Mesendoderm (in vitro differentiated cells): ENCODE results near the gene AKAP6. TPM values are rescaled to one million over a fixed set of nuclear protein-coding genes. Genes with fewer than 3 reads are reported as not detected.

Experiments
- DNase-seq: peaks from one replicate; pipeline ENCODE4 v3.0.0; 2013
- H2AK5ac ChIP-seq: 2 replicates; pipeline ENCODE4 v1.6.1; 2013; ENCODE audit warnings: low read length, inconsistent platforms
- H2BK120ac ChIP-seq: 2 replicates; pipeline ENCODE4 v1.6.1; 2013; ENCODE audit warnings: low read depth, mild to moderate bottlenecking, low read length, moderate library complexity, mixed read lengths
- H2BK15ac ChIP-seq: replicated peaks from 2 replicates; pipeline ENCODE4 v1.6.1; 2013; ENCODE audit warnings: low read depth, mild to moderate bottlenecking, moderate library complexity
- H2BK5ac ChIP-seq: 2 replicates; pipeline ENCODE4 v1.6.1; 2013; ENCODE audit warnings: low read length, inconsistent platforms
- H3K18ac ChIP-seq: 2 replicates; pipeline ENCODE4 v1.6.1; 2013; ENCODE audit warnings: mild to moderate bottlenecking, low read length, mixed read lengths
- H3K23ac ChIP-seq: one replicate; pipeline ENCODE4 v1.6.1; 2013; ENCODE audit warnings: low read length
- H3K27ac ChIP-seq: 2 replicates; pipeline ENCODE4 v1.5.1; 2013; ENCODE audit warnings: low read depth, mild to moderate bottlenecking, inconsistent platforms, low read length, moderate library complexity
- H3K27me3 ChIP-seq: 2 replicates; pipeline ENCODE4 v1.6.1; 2013; ENCODE audit warnings: low read length, control low read depth, mild to moderate bottlenecking, inconsistent platforms; ENCODE audit not compliant: insufficient read depth, poor library complexity
- H3K36me3 ChIP-seq: 2 replicates; pipeline ENCODE4 v1.6.1; 2013; ENCODE audit warnings: low read length, inconsistent platforms; ENCODE audit not compliant: control insufficient read depth, insufficient read depth
- H3K4ac ChIP-seq: one replicate; pipeline ENCODE4 v1.6.1; 2013; ENCODE audit warnings: low read depth, mild to moderate bottlenecking, low read length, moderate library complexity
- H3K4me1 ChIP-seq: 2 replicates; pipeline ENCODE4 v1.6.1; 2013; ENCODE audit warnings: low read depth, low read length, inconsistent platforms; ENCODE audit not compliant: control insufficient read depth
- H3K4me2 ChIP-seq: 2 replicates; pipeline ENCODE4 v1.6.1; 2013; ENCODE audit warnings: low read length
- H3K4me3 ChIP-seq: 2 replicates; pipeline ENCODE4 v1.5.1; 2013; ENCODE audit warnings: mild to moderate bottlenecking, low read length
- H3K56ac ChIP-seq: one replicate; pipeline ENCODE4 v1.6.1; 2013; ENCODE audit warnings: low read length
- H3K79me1 ChIP-seq: 2 replicates; pipeline ENCODE4 v1.6.1; 2013; ENCODE audit warnings: low read length, inconsistent platforms
- H3K79me2 ChIP-seq: 2 replicates; pipeline ENCODE4 v1.6.1; 2013; ENCODE audit warnings: mild to moderate bottlenecking, low read length; ENCODE audit not compliant: control insufficient read depth, insufficient read depth
- H3K9ac ChIP-seq: 2 replicates; pipeline ENCODE4 v1.6.1; 2013; ENCODE audit warnings: low read length, inconsistent platforms
- H4K5ac ChIP-seq: one replicate; pipeline ENCODE4 v1.6.1; 2013; ENCODE audit warnings: low read length
- H4K8ac ChIP-seq: one replicate; pipeline ENCODE4 v1.6.1; 2013; ENCODE audit warnings: low read depth, mild to moderate bottlenecking, control low read depth, low read length, moderate library complexity
- WGBS: extraction: QIAGEN DNeasy Blood & Tissue Kit; methylation state at CpG from one replicate; pipeline ENCODE4 v1.1.7; 2013; ENCODE audit warnings: low lambda C conversion rate, missing lambda C conversion rate; ENCODE audit not compliant: insufficient coverage; ENCODE audit errors: extremely low coverage; 5-methylcytosine and 5-hydroxymethylcytosine counted together
- polyA plus RNA-seq, 2 experiments: library from polyadenylated mRNA; stranded (reverse); fragments of 200-250 nt; gene quantifications; one replicate each; pipeline ENCODE4 v1.2.3, GENCODE V29; 2013

Gene AKAP6, protein sequence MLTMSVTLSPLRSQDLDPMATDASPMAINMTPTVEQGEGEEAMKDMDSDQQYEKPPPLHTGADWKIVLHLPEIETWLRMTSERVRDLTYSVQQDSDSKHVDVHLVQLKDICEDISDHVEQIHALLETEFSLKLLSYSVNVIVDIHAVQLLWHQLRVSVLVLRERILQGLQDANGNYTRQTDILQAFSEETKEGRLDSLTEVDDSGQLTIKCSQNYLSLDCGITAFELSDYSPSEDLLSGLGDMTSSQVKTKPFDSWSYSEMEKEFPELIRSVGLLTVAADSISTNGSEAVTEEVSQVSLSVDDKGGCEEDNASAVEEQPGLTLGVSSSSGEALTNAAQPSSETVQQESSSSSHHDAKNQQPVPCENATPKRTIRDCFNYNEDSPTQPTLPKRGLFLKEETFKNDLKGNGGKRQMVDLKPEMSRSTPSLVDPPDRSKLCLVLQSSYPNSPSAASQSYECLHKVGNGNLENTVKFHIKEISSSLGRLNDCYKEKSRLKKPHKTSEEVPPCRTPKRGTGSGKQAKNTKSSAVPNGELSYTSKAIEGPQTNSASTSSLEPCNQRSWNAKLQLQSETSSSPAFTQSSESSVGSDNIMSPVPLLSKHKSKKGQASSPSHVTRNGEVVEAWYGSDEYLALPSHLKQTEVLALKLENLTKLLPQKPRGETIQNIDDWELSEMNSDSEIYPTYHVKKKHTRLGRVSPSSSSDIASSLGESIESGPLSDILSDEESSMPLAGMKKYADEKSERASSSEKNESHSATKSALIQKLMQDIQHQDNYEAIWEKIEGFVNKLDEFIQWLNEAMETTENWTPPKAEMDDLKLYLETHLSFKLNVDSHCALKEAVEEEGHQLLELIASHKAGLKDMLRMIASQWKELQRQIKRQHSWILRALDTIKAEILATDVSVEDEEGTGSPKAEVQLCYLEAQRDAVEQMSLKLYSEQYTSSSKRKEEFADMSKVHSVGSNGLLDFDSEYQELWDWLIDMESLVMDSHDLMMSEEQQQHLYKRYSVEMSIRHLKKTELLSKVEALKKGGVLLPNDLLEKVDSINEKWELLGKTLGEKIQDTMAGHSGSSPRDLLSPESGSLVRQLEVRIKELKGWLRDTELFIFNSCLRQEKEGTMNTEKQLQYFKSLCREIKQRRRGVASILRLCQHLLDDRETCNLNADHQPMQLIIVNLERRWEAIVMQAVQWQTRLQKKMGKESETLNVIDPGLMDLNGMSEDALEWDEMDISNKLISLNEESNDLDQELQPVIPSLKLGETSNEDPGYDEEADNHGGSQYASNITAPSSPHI (N-terminal part only)
- 0.24 TPM for polyA plus RNA-seq (2013, experiment 1 of 2)
- polyA plus RNA-seq (2013, experiment 2 of 2), result 0.13 TPM

DNA sequence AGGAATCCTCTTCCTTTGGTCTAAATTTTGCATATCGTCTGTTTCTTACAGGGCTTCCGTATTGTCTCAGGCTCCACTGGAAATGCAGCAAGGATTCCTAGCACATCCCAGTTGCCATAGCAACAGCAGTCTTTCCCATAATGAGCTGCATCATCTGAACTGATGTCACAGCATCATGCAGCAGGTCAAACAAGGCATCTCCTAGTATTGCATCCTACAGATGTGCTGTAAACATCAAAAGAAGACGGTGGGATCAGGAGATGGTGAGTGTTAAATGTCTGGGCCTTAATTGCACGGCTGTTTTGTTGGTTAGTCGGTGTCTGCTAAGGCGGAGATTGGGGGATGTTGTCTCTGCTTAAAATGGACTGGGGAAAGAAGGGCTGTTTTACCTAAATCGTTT, at the start of gene AKAP6:
Gene AKAP6 (plus strand): TSS at position 153 of the 400 bp plus-strand sequence. CDS start 104,196 bp downstream, outside the sequence.
- no CpG with 5 or more reads among the region's 7 CpGs for WGBS
- Histone ChIP-seq H3K4ac (no peak within 1 kb of the TSS), H3K36me3 (no peaks in the 10 kb centered on the region), H2BK5ac (no peak within 1 kb of the TSS), H3K79me1 (no peaks in the 10 kb centered on the region), H2BK15ac (no peak within 1 kb of the TSS), H2BK120ac (no peak within 1 kb of the TSS), H3K79me2 (no peaks in the 10 kb centered on the region), H3K27me3 (no peaks in the 10 kb centered on the region), H3K4me3 (no peak within 1 kb of the TSS), H3K4me1 (no peaks in the 10 kb centered on the region), H3K23ac (no peak within 1 kb of the TSS), H2AK5ac (no peak within 1 kb of the TSS), H3K18ac (no peak within 1 kb of the TSS), H3K27ac (no peak within 1 kb of the TSS), H3K4me2 (no peak within 1 kb of the TSS), H4K8ac (no peak within 1 kb of the TSS), H3K56ac (no peak within 1 kb of the TSS), H4K5ac (no peak within 1 kb of the TSS), H3K9ac (no peak within 1 kb of the TSS)
- DNase-seq, result peak; percentile 64

DNA sequence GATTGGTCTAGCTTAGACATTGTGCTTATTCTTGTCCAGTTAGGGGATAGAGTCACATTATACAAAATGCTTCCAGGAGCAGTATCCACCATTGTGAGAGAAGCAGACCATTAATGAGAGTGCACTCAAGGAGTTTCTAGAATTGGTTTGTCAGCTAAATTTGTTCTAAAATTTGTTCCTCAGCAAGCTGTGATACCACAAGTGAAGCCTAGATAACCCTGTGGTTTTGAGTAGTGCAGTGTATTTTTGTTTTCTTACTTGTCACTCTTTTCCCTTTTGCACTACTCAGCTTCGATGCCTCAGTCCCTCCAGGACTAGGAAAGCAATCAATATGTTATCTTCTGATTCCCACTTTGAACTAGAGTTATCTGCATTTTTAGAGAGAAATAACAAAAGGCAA, 42.5 kb upstream of the AKAP6 start:
- no peak for DNase-seq
- H3K9ac ChIP-seq, result no peak overlapping the region

DNA sequence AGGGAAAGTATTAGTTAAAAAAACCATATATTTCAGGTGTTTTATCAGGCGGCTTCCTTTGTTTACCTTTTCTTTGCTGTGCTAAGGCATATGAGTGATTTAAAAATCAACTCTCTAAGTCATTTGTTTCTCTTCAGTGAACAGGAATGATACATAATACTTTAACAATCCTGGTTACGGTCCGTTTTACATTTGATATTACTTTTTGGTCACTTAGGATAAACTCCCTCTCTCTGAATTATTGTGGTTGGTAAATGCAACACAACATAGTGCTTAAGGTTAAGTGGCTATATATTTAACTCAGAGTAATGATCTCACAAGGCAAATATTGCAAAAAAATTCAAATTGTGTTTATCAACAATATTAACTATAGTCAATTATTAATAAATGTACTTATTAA, 32.7 kb upstream of the AKAP6 start:
- Histone ChIP-seq H3K4ac (no peak overlapping the region), H3K23ac (no peak overlapping the region), H3K18ac (no peak overlapping the region), H2BK5ac (no peak overlapping the region), H2BK120ac (no peak overlapping the region), H3K27me3 (no peaks in the 10 kb centered on the region), H3K79me2 (no peaks in the 10 kb centered on the region), H3K79me1 (no peaks in the 10 kb centered on the region), H4K5ac (no peak overlapping the region), H4K8ac (no peak overlapping the region), H3K9ac (no peak overlapping the region), H3K4me1 (no peaks in the 10 kb centered on the region), H2BK15ac (no peak overlapping the region), H2AK5ac (no peak overlapping the region), H3K4me2 (no peak overlapping the region), H3K27ac (no peak overlapping the region), H3K36me3 (no peaks in the 10 kb centered on the region), H3K4me3 (no peak overlapping the region), H3K56ac (no peak overlapping the region)
- no peak for DNase-seq
- WGBS, result no CpG with 5 or more reads among the region's 3 CpGs

More for the DNA sequence above, 42.5 kb upstream of the AKAP6 start:
- Histone ChIP-seq H2BK15ac (no peak overlapping the region), H3K4me1 (no peaks in the 10 kb centered on the region), H3K27ac (no peak overlapping the region), H3K79me2 (no peaks in the 10 kb centered on the region), H4K5ac (no peak overlapping the region), H3K18ac (no peak overlapping the region), H3K4me3 (no peak overlapping the region), H3K56ac (no peak overlapping the region), H3K4me2 (no peak overlapping the region), H2BK5ac (no peak overlapping the region), H3K23ac (no peak overlapping the region), H3K36me3 (no peaks in the 10 kb centered on the region), H3K27me3 (no peaks in the 10 kb centered on the region), H2AK5ac (no peak overlapping the region), H3K4ac (no peak overlapping the region), H4K8ac (no peak overlapping the region), H2BK120ac (no peak overlapping the region), H3K79me1 (no peaks in the 10 kb centered on the region)
- no CpG with 5 or more reads among the region's 1 CpG for WGBS

DNA sequence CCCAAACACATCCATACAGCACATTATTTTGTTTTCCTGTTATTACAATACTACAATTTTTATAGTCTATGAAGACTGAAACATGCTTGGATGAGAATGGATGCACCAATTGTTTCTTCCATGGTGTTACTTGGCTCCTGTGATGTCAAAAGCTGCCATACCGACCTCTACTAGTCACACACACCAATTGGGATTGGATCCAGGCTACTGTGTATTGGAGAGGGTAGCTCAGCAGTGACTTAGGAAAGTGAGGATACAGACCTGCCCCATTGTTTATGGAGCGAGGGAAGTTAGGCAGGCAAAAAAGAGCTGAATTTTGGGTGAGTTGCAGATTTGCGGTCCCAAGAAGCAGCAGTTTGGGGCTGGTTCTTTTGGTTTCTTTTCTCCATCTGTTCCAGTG, 30.8 kb upstream of the AKAP6 start:
- WGBS, result no CpG with 5 or more reads among the region's 3 CpGs
- no peak overlapping the region for H2AK5ac ChIP-seq

DNA sequence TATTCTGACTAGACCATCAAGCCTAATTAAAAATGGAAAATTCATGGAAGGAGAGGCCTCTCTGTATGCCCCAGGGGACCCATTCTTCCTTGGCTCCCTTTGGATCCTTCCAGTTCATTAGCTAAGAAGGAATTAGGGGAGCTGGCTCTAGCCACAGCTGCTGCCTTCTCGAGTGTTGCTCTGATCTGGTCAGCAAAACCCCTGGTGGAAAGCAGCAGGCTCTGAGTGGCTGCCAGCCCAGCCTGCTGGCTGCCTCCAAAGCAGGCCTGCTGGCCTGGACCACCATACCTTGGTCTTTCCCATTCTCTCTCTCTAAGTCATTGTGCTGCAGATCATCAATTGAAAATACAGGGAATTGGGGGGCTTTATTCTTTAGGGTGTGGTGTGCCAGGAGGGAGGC, 29.0 kb upstream of the AKAP6 start:
- Histone ChIP-seq H2BK15ac (no peak overlapping the region), H2BK5ac (no peak overlapping the region), H3K56ac (no peak overlapping the region), H4K5ac (no peak overlapping the region), H3K4ac (no peak overlapping the region), H3K79me1 (no peaks in the 10 kb centered on the region), H3K23ac (no peak overlapping the region), H3K18ac (no peak overlapping the region), H3K79me2 (no peaks in the 10 kb centered on the region), H3K4me2 (no peak overlapping the region), H2AK5ac (no peak overlapping the region), H3K36me3 (no peaks in the 10 kb centered on the region), H3K4me3 (no peak overlapping the region), H2BK120ac (no peak overlapping the region), H3K27ac (no peak overlapping the region), H3K4me1 (no peaks in the 10 kb centered on the region), H3K27me3 (no peaks in the 10 kb centered on the region), H3K9ac (no peak overlapping the region), H4K8ac (peak overlapping the region; percentile 81)
- no peak for DNase-seq
- WGBS, result no CpG with 5 or more reads among the region's 1 CpG

More for the DNA sequence above, 30.8 kb upstream of the AKAP6 start:
- Histone ChIP-seq H3K79me1 (no peaks in the 10 kb centered on the region), H3K27me3 (no peaks in the 10 kb centered on the region), H3K27ac (no peak overlapping the region), H3K4me1 (no peaks in the 10 kb centered on the region), H3K36me3 (no peaks in the 10 kb centered on the region), H3K9ac (no peak overlapping the region), H3K4ac (no peak overlapping the region), H2BK15ac (no peak overlapping the region), H3K56ac (no peak overlapping the region), H3K79me2 (no peaks in the 10 kb centered on the region), H3K4me3 (no peak overlapping the region), H4K8ac (no peak overlapping the region), H2BK5ac (no peak overlapping the region), H2BK120ac (no peak overlapping the region), H3K4me2 (no peak overlapping the region), H3K23ac (no peak overlapping the region), H3K18ac (no peak overlapping the region), H4K5ac (no peak overlapping the region)
- DNase-seq, result peak; percentile 28
